ENCODE results near the gene TRPM6. TPM values are rescaled to one million over a fixed set of nuclear protein-coding genes. Genes with fewer than 3 reads are reported as not detected.

TRPM6 gene
- total RNA-seq, 1 experiment from 2014 or later = 0.57 TPM

DNA sequence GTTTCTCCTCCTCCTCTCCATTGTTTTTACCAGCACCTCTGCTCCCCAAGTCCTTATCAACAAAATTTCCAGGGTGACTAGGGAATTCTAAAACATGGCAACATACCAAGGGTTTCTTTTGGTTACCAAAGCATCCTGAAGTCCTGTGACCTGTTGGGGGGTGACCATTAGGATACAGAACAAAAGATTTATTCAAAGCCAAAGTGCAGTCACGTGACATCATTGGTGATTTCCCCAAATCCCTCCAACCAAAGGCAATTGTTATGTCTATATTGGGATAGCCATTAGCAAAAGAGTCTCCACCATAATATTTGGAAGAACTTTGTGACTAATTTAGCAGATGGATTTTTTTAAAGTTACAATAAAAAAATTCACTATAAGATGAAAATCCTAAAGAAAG lies 168.4 kb downstream of the TRPM6 start:
- no peak for DNase-seq
- H3K27me3 ChIP-seq (ENCODE audit: insufficient read depth, low read length) = no peaks in the 10 kb centered on the region
- H3K23me2 ChIP-seq (ENCODE audit: insufficient read length, low read depth, low read length, poor library complexity, severe bottlenecking) = no peaks in the 10 kb centered on the region
- H3K9ac ChIP-seq (ENCODE audit: extremely low read depth, insufficient read length, low read length) = no peak overlapping the region
- Mint-ChIP-seq H3K4me1 (peaks cover 0 to 8% of the 10 kb centered on the region in 2 experiments; a peak in 1 of 4 replicates), H3K4me3 (no peak overlapping the region), H3K36me3 (ENCODE audit: insufficient read depth in 1 of 3, low read depth in 3 of 3) (no peaks in the 10 kb centered on the region), H3K27ac (no peak overlapping the region), H3K27me3 (ENCODE audit: low read depth) (no peaks in the 10 kb centered on the region), H3K9me3 (no peaks in the 10 kb centered on the region)
- no peak overlapping the region for H3K27ac ChIP-seq (ENCODE audit: insufficient read length, low read depth, low read length)
- no peak overlapping the region for H3K56ac ChIP-seq (ENCODE audit: insufficient read length, low read depth, low read length)
- H2AFZ ChIP-seq (ENCODE audit: low read length) = no peak overlapping the region
- H3K4ac ChIP-seq (ENCODE audit: low read depth, low read length) = no peak overlapping the region
- H2BK15ac ChIP-seq (ENCODE audit: low read depth, low read length) = no peak overlapping the region
- no peaks in the 10 kb centered on the region for H4K20me1 ChIP-seq (ENCODE audit: control insufficient read depth, insufficient read depth, insufficient read length)
- no peak overlapping the region for H2BK5ac ChIP-seq (ENCODE audit: insufficient read length, low read length)
- no peak overlapping the region for H3K14ac ChIP-seq (ENCODE audit: insufficient read depth, low read length)
- no peak overlapping the region for H3K4me2 ChIP-seq (ENCODE audit: insufficient read depth, insufficient read length, low read length)
- no peak overlapping the region for H2BK20ac ChIP-seq (ENCODE audit: low read depth, low read length, poor library complexity, severe bottlenecking)
- H4K8ac ChIP-seq (replicated peaks; ENCODE audit: insufficient read length, low read depth, low read length) = no peak overlapping the region
- WGBS (ENCODE audit: extremely low coverage, insufficient read length, low lambda C conversion rate) = no CpG with 5 or more reads among the region's 1 CpG
- H3K79me1 ChIP-seq (ENCODE audit: insufficient read depth, low read depth, low read length, poor library complexity, severe bottlenecking) = no peaks in the 10 kb centered on the region
- H2BK120ac ChIP-seq (ENCODE audit: low read depth, low read length, poor library complexity, severe bottlenecking) = no peak overlapping the region
- H3K9me3 ChIP-seq (ENCODE audit: control insufficient read depth, low read depth, low read length) = no peaks in the 10 kb centered on the region
- H4K5ac ChIP-seq (ENCODE audit: insufficient read length, low read depth, low read length) = no peak overlapping the region
- H2BK12ac ChIP-seq (ENCODE audit: insufficient read length, low read depth, low read length) = no peak overlapping the region
- H3T11ph ChIP-seq (ENCODE audit: low read length) = no peak overlapping the region
- no peak overlapping the region for H2AK5ac ChIP-seq (ENCODE audit: insufficient read length, low read length)
- H3K18ac ChIP-seq (ENCODE audit: insufficient read length, low read depth, low read length) = no peak overlapping the region
- TF ChIP-seq, protein P1, sequence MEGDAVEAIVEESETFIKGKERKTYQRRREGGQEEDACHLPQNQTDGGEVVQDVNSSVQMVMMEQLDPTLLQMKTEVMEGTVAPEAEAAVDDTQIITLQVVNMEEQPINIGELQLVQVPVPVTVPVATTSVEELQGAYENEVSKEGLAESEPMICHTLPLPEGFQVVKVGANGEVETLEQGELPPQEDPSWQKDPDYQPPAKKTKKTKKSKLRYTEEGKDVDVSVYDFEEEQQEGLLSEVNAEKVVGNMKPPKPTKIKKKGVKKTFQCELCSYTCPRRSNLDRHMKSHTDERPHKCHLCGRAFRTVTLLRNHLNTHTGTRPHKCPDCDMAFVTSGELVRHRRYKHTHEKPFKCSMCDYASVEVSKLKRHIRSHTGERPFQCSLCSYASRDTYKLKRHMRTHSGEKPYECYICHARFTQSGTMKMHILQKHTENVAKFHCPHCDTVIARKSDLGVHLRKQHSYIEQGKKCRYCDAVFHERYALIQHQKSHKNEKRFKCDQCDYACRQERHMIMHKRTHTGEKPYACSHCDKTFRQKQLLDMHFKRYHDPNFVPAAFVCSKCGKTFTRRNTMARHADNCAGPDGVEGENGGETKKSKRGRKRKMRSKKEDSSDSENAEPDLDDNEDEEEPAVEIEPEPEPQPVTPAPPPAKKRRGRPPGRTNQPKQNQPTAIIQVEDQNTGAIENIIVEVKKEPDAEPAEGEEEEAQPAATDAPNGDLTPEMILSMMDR (conservative IDR thresholded peaks at IDR 0.05) = no peak
- H3K79me2 ChIP-seq (ENCODE audit: insufficient read depth, low read length) = no peaks in the 10 kb centered on the region
- no peak overlapping the region for H4K91ac ChIP-seq (ENCODE audit: insufficient read length, low read depth, low read length)
- H3K23ac ChIP-seq (ENCODE audit: insufficient read length, low read depth, low read length) = no peak overlapping the region
- H3K4me1 ChIP-seq (ENCODE audit: insufficient read depth, low read length) = no peaks in the 10 kb centered on the region; the same call in 1 of the 2 replicates

All from H9 (cell line).